Effector CD4-positive, alpha-beta T cell (primary cell): ENCODE results near the gene SULT1C4.
"Not testable (repeated sequence)": the region's sequence is repeated elsewhere in the genome, so short reads cannot be mapped to it uniquely, and the experiment has no call there.

ENCODE experiments used
- DNase-seq: peaks from one replicate; pipeline ENCODE4 v3.0.0-alpha.2; 2020

The SULT1C4 gene

GRCh38 chr2:108414256-108414876 lies 36.6 kb downstream of the SULT1C4 start:
- DNase-seq = no peak

DNA sequence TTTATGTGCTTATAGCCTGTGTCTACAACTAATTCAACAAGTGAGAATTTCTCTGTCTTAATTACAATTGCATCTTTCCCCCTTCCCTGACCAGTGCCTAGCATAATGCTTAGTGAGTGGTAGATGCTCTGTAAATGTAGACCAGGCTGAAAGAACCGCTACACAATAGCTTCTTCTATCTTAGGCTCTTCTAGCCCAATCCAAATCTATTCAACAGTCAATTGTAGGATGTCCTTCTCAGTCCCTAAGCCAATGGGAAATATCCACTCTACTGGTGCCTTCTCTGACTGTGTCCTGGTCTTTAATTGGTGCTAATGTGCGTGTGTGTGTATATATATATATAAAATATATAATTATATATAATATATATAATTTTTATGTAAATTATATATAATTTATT lies 37.2 kb downstream of the SULT1C4 start:
- DNase-seq = no peak

- no peak for DNase-seq
These were observed 39.5 kb downstream of the SULT1C4 start for GRCh38 chr2:108417254-108417653.

- no peak for DNase-seq
These were observed 40.7 kb downstream of the SULT1C4 start for GRCh38 chr2:108418416-108418815.

DNA sequence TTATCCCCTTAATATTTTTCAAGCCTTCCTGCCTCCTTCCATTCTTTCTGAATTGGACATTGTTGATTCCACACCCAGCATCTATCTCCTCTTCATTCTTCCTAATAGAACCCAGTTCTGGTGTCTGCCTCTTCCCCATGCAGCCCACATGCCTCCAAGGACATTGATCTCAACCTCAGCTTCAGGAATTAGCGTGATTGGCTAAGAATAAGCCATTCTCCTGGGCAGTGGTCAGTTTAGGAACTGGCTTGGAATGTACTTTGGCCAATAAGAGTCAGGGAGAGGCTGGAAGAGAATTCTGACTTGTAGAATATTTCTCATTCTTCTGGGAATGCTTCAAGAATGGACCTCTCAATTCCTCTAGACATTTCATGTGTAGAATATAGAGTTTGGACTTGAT lies 45.3 kb downstream of the SULT1C4 start:
- no peak for DNase-seq

DNA sequence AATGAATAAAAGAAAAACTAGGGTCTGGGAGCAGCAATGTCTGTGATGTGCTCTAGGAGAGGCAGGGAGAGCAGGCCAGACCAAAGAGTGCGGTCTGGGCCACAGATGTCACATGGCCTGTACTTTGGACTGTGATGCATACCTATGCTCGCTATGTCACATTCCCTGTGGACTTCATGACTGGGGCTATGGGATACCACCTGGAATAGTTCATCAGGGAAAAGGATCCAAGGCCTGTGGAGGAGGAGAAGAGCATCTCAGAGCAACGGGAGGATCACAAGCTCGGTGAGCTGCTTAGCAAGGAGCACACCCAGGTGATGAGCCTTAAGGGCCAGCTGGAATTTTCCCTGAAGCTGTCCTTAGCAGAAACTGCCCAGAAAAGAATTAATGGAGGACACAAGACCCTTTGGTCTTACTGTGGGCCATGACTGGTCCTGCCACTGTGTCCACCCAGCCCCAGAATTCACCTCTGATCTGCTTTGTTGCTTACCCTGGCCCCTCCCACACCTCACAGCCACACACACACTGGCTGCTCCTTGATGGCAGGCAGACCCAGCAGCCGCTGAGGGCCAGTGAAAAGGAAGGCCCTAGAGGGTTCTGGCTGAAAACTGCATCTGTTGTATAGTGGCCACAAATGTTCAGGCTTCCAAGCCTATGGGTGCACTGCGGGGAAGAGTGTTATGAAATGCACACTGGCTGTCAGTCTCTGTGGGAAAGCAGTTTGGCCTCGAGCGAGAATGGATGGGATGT lies 45.9 kb downstream of the SULT1C4 start:
- DNase-seq = no peak

DNA sequence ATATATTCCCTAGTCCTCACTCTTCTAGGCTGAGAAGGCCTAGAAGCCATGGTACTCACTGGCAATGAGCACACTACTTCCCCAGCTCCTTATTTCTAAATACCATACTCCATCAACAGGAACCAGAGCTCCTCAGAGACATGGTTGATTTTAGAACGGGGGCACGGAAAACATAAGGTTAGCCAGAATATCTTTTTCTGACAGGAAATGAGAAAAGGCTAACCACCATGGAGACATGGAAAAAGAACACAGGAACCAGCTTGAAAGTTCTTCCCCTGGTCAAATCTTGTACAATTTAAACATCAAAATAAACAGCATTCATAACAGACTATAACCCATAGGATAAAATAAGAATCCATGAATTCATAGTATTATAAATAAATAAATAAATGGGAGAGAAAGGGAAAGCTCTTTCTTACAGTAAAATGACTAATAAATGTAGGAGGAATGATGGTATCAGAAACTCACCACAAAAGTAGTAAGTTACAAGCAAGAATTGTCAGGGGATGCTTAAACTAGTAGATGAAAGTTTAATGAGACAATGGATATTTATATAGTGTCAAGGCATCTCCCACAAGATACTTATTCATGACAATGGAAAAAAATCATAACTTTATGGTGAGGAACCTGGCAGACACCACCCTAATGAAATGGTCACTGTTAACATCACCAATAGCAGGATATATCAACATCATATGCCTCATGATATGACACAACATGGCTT lies 50.7 kb downstream of the SULT1C4 start:
- DNase-seq = no peak

DNA sequence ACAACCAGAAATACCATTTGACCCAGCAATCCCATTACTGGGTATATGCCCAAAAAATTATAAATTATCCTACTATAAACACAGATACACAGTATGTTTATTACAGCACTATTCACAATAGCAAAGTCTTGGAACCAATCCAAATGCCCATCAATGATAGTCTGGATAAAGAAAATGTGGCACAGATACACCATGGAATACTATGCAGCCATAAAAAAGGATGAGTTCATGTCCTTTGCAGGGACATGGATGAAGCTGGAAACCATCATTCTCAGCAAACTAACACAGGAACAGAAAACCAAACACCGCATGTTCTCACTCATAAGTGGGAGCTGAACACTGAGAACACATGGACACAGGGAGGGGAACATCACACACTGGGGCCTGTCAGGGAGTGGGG lies 57.8 kb downstream of the SULT1C4 start:
- not testable (repeated sequence) for DNase-seq

- no peak for DNase-seq
These were observed 59.2 kb downstream of the SULT1C4 start for GRCh38 chr2:108436976-108437375.
